GM19193 (cell line): ENCODE data around the gene CDC34.

Experiments
- POLR2A ChIP-seq: IDR thresholded peaks from 4 replicates; pipeline ENCODE4 v1.6.1; 2011; ENCODE audit not compliant: insufficient read depth, insufficient read length; ENCODE audit errors: extremely low read depth

The CDC34 gene

GRCh38 chr19:508204-509150, 23.1 kb upstream of the CDC34 start:
- TF ChIP-seq POLR2A, result no peak

- peak; percentile 25 for TF ChIP-seq POLR2A
Measured at GRCh38 chr19:510606-511100, 20.9 kb upstream of the CDC34 start.

- TF ChIP-seq POLR2A, result no peak
Measured at GRCh38 chr19:511101-511851, 20.3 kb upstream of the CDC34 start.

GRCh38 chr19:512547-513365, 18.8 kb upstream of the CDC34 start:
- no peak for TF ChIP-seq POLR2A

GRCh38 chr19:513368-514165, 18.0 kb upstream of the CDC34 start:
- no peak for TF ChIP-seq POLR2A

- no peak for TF ChIP-seq POLR2A
Measured at GRCh38 chr19:514166-514663, 17.3 kb upstream of the CDC34 start.

- no peak for TF ChIP-seq POLR2A
Measured at GRCh38 chr19:517721-518597, 13.6 kb upstream of the CDC34 start.

- TF ChIP-seq POLR2A, result no peak
Measured at GRCh38 chr19:518598-519231, 12.8 kb upstream of the CDC34 start.

GRCh38 chr19:519449-519865, 12.1 kb upstream of the CDC34 start:
- TF ChIP-seq POLR2A, result no peak

GRCh38 chr19:522726-523125, 8.8 kb upstream of the CDC34 start:
- TF ChIP-seq POLR2A, result no peak

- no peak for TF ChIP-seq POLR2A
Measured at GRCh38 chr19:524062-524674, 7.4 kb upstream of the CDC34 start.

GRCh38 chr19:525029-525428, 6.5 kb upstream of the CDC34 start:
- no peak for TF ChIP-seq POLR2A
